ENCODE measurements around the gene BICDL2. TPM values are rescaled to one million over a fixed set of nuclear protein-coding genes. Genes with fewer than 3 reads are reported as not detected.

Gene BICDL2
- polyA plus RNA-seq, 2 of the 4 experiments (the other 2 are of a cell fraction), result not detected

DNA sequence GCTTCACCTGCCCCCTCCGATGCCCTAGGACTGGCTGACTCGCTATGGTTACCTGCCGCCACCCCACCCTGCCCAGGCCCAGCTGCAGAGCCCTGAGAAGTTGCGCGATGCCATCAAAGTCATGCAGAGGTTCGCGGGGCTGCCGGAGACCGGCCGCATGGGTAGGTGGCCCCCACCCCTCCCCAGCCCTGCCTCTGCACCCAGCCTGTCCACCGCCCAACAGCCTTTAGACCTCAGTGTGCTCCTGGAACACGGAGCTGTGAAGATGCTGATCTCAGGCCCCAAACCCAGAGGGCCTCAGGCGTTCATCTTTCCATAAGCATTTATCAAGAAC, 10.6 kb upstream of the BICDL2 start:
- DNase-seq (ENCODE audit: low read depth in 1 of 2, low spot score in 1 of 2), result no peak
- no peak overlapping the region for H3K27ac ChIP-seq
- no peak overlapping the region for H3K4me2 ChIP-seq
- ATAC-seq, result no peak
- 94% methylated on average over 10 of the region's 13 CpGs for WGBS (ENCODE audit: missing lambda C conversion rate)
- TF ChIP-seq EHF (CRISPR knock-in tag; IDR thresholded peaks at IDR 0.05) (no peak), PBX3 (IDR thresholded peaks at IDR 0.05) (no peak), ESRRA (IDR thresholded peaks at IDR 0.05; ENCODE audit: borderline replicate concordance, low read length) (no peak), HOXA7 (CRISPR knock-in tag; IDR thresholded peaks at IDR 0.05) (no peak), GATA3 (IDR thresholded peaks at IDR 0.05; ENCODE audit: borderline replicate concordance) (no peak), CBX2 (IDR thresholded peaks at IDR 0.05; ENCODE audit: borderline replicate concordance, low read depth) (no peak), TP53 (CRISPR knock-in tag; IDR thresholded peaks at IDR 0.05) (no peak), CTCF (IDR thresholded peaks at IDR 0.05) (no peak), POLR2AphosphoS2 (conservative IDR thresholded peaks at IDR 0.05; ENCODE audit: low read length) (no peak), FOSB (CRISPR knock-in tag; IDR thresholded peaks at IDR 0.05) (no peak), JUN (IDR thresholded peaks at IDR 0.05) (no peak), EHMT2 (IDR thresholded peaks at IDR 0.05; ENCODE audit: low read depth) (no peak), ZFP36 (IDR thresholded peaks at IDR 0.05; ENCODE audit: borderline replicate concordance, partially characterized antibody) (no peak), FOXS1 (CRISPR knock-in tag; IDR thresholded peaks at IDR 0.05) (no peak)
- TF ChIP-seq, protein P1, sequence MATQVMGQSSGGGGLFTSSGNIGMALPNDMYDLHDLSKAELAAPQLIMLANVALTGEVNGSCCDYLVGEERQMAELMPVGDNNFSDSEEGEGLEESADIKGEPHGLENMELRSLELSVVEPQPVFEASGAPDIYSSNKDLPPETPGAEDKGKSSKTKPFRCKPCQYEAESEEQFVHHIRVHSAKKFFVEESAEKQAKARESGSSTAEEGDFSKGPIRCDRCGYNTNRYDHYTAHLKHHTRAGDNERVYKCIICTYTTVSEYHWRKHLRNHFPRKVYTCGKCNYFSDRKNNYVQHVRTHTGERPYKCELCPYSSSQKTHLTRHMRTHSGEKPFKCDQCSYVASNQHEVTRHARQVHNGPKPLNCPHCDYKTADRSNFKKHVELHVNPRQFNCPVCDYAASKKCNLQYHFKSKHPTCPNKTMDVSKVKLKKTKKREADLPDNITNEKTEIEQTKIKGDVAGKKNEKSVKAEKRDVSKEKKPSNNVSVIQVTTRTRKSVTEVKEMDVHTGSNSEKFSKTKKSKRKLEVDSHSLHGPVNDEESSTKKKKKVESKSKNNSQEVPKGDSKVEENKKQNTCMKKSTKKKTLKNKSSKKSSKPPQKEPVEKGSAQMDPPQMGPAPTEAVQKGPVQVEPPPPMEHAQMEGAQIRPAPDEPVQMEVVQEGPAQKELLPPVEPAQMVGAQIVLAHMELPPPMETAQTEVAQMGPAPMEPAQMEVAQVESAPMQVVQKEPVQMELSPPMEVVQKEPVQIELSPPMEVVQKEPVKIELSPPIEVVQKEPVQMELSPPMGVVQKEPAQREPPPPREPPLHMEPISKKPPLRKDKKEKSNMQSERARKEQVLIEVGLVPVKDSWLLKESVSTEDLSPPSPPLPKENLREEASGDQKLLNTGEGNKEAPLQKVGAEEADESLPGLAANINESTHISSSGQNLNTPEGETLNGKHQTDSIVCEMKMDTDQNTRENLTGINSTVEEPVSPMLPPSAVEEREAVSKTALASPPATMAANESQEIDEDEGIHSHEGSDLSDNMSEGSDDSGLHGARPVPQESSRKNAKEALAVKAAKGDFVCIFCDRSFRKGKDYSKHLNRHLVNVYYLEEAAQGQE (IDR thresholded peaks at IDR 0.05), result no peak
- ChIA-PET CTCF (interaction anchor here (1.5 to 6.2 kb wide), 4 partner anchors 12 to 82 kb away, joined by 3 to 104 read pairs (median 30); no protein-coding TSS in a partner anchor), POLR2A (interaction anchor here (0.7 to 1.3 kb wide), 3 partner anchors 23 to 71 kb away, joined by 3 to 10 read pairs (median 3); no protein-coding TSS in a partner anchor)
- FAIRE-seq, result no peak
- H3K4me1 ChIP-seq, result peaks cover 3% of the 10 kb centered on the region; the same call in 1 of the 3 replicates
- no peak overlapping the region for H3K4me3 ChIP-seq
- H3K9me3 ChIP-seq, result no peaks in the 10 kb centered on the region

DNA sequence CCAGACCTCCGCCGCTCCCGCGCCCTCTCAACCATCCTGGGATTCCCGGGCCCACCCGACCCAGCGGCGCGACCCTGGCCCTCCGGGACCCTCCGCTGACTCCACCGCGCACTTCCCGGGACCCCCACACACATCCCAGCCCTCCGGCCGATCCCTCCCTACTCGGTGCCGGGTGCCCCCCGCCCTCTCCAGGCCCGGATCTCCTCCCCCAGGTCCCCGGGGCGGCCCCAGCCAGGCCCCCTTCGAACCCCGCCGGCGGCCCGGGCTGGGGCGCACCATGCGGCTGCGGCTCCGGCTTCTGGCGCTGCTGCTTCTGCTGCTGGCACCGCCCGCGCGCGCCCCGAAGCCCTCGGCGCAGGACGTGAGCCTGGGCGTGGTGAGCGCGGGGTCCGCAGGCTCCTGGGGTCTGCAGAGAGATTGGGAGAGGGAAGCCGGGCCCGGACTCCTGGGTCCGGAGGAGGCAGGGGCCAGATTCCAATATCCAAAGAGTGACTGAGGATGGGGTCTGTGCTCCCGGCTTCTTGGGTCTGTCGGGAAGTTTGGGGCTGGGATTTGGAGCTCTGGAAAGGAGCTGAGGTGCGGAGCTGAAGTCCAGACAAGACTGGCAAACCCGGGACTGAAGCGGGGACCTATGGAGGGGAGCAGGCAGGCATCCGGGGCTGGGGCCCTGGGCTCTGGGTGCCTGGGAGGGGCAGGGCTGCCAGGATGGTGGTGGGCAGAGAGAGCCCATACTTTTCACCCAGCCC, 10.1 kb upstream of the BICDL2 start:
- WGBS (ENCODE audit: missing lambda C conversion rate), result 88% methylated on average over 21 of the region's 54 CpGs
- TF ChIP-seq, protein P2, sequence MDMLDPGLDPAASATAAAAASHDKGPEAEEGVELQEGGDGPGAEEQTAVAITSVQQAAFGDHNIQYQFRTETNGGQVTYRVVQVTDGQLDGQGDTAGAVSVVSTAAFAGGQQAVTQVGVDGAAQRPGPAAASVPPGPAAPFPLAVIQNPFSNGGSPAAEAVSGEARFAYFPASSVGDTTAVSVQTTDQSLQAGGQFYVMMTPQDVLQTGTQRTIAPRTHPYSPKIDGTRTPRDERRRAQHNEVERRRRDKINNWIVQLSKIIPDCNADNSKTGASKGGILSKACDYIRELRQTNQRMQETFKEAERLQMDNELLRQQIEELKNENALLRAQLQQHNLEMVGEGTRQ (IDR thresholded peaks at IDR 0.05), result no peak
- TF ChIP-seq CEBPB (IDR thresholded peaks at IDR 0.05), result no peak
- TF ChIP-seq ELK1 (IDR thresholded peaks at IDR 0.05; ENCODE audit: low read depth, low read length), result no peak
- no peak for TF ChIP-seq NPAS2 (CRISPR knock-in tag; IDR thresholded peaks at IDR 0.05; ENCODE audit: borderline replicate concordance)
- TF ChIP-seq RARB (CRISPR knock-in tag; IDR thresholded peaks at IDR 0.05), result no peak
- no peak for TF ChIP-seq ZFP36 (IDR thresholded peaks at IDR 0.05; ENCODE audit: borderline replicate concordance, partially characterized antibody)
- no peak for FAIRE-seq
- POLR2A ChIA-PET, result interaction anchor here (0.7 to 1.1 kb wide), 2 partner anchors 22 to 72 kb away, joined by 3 read pairs; no protein-coding TSS in a partner anchor
- no peaks in the 10 kb centered on the region for H3K9me3 ChIP-seq
- CTCF ChIA-PET, result interaction anchor here (1.5 to 6.2 kb wide), 4 partner anchors 12 to 83 kb away, joined by 3 to 104 read pairs (median 30); no protein-coding TSS in a partner anchor
- H3K4me3 ChIP-seq, result peak overlapping the region; percentile 75
- peaks cover 3% of the 10 kb centered on the region; the same call in 1 of the 3 replicates for H3K4me1 ChIP-seq
- no peak for DNase-seq (ENCODE audit: low read depth in 1 of 2, low spot score in 1 of 2)
- H3K27ac ChIP-seq, result peak overlapping the region; percentile 75 to 84; a peak in 5 of 6 replicates
- peak overlapping the region; percentile 100 for H3K4me2 ChIP-seq
- ATAC-seq, result no peak
